SU-DHL-6 (cell line): ENCODE measurements around the gene CHGA.

Source experiments
- EZH2phosphoT487 ChIP-seq: fragments of 200-600 bp; sonication (generic), shearing (Covaris generic); conservative IDR thresholded peaks from 2 replicates; pipeline ENCODE4 v1.6.1; 2018; ENCODE audit warnings: mild to moderate bottlenecking, antibody characterized with exemption, low read length, moderate library complexity, mixed read lengths
- TF ChIP-seq, protein P1 (sequence below): fragments of 200-600 bp; sonication (generic); IDR thresholded peaks from one replicate; pipeline ENCODE4 v1.5.1; 2017; ENCODE audit warnings: antibody characterized with exemption, mild to moderate bottlenecking, low read length, moderate library complexity; ENCODE audit not compliant: insufficient read depth, poor library complexity, severe bottlenecking

DNA sequence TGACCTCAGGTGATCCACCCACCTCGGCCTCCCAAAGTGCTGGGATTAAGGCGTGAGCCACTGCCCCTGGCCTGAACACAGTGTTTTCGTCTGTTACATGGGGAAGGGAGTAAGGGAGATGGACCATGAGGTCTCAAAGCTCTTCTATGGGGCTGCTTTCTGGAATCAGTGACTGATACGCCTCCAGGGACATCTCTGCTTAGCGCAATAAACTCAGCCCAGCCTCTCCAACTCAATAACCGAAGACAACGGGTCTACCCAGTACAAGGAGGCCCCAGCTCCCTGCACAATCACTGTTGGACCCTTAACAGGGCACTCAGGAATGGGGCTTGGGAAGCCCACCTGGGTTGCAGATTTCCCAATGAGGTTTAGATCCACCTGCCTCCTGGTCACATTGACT lies 42.6 kb upstream of the CHGA start:
- TF ChIP-seq, protein P1, sequence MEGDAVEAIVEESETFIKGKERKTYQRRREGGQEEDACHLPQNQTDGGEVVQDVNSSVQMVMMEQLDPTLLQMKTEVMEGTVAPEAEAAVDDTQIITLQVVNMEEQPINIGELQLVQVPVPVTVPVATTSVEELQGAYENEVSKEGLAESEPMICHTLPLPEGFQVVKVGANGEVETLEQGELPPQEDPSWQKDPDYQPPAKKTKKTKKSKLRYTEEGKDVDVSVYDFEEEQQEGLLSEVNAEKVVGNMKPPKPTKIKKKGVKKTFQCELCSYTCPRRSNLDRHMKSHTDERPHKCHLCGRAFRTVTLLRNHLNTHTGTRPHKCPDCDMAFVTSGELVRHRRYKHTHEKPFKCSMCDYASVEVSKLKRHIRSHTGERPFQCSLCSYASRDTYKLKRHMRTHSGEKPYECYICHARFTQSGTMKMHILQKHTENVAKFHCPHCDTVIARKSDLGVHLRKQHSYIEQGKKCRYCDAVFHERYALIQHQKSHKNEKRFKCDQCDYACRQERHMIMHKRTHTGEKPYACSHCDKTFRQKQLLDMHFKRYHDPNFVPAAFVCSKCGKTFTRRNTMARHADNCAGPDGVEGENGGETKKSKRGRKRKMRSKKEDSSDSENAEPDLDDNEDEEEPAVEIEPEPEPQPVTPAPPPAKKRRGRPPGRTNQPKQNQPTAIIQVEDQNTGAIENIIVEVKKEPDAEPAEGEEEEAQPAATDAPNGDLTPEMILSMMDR: no peak
- no peak for TF ChIP-seq EZH2phosphoT487
